Endothelial cell of umbilical vein (primary cell): ENCODE measurements around the gene ITGA5. TPM values are rescaled to one million over a fixed set of nuclear protein-coding genes. Genes with fewer than 3 reads are reported as not detected.

Experiments
- BruUV-seq: library from RNA; stranded (reverse); fragments of 400-500 nt; replicated peaks from 2 replicates; lab custom pipeline; 2021; lab: Mats Ljungman, UMichigan
- CTCF ChIA-PET: fragments of 300-600, 350-600 bp; sonication (Branson Sonifier 250); formaldehyde crosslinking; loops from one replicate; lab custom pipeline; 2021; ENCODE audit warnings: antibody characterized with exemption, inconsistent platforms; lab: Charles Lee
- POLR2A ChIA-PET: fragments of 300-600, 350-600 bp; sonication (Branson Sonifier 250); formaldehyde crosslinking; loops from one replicate; lab custom pipeline; 2021; ENCODE audit warnings: antibody characterized with exemption, inconsistent platforms; lab: Charles Lee
- DNase-seq: peaks from one replicate; pipeline ENCODE4 v3.0.0-alpha.2; 2011; ENCODE audit warnings: low read depth, low spot score
- FAIRE-seq: peaks from 2 replicates; lab custom pipeline; 2011; peaks lifted over from hg19 to GRCh38; lab: Jason Lieb, UNC
- H2AFZ ChIP-seq: 2 replicates; pipeline ENCODE4 v1.6.0; 2012; ENCODE audit warnings: low read depth, low read length, control low read depth, inconsistent platforms
- H3K27ac ChIP-seq: 2 replicates; pipeline ENCODE4 v1.5.1; 2011; ENCODE audit warnings: low read depth, mild to moderate bottlenecking, control low read depth, low read length, moderate library complexity; ENCODE audit not compliant: insufficient read depth
- H3K27me3 ChIP-seq, 2 experiments: 2 replicates each; pipeline versions ENCODE4 v1.6.0 to v1.6.1; 2011; ENCODE audit warnings: low read length in 2 of 2, mixed read lengths in 1 of 2; ENCODE audit not compliant: control insufficient read depth in 2 of 2, insufficient read depth in 2 of 2
- H3K36me3 ChIP-seq, 2 experiments: 2 replicates in 1 of 2; 3 replicates in 1 of 2; pipeline ENCODE4 v1.5.1; 2011; ENCODE audit warnings: low read length in 2 of 2, mild to moderate bottlenecking in 1 of 2, moderate library complexity in 1 of 2; ENCODE audit not compliant: control insufficient read depth in 2 of 2, insufficient read depth in 2 of 2; ENCODE audit errors: extremely low read depth in 1 of 2
- H3K4me1 ChIP-seq: 3 replicates; pipeline ENCODE4 v1.5.1; 2011; ENCODE audit warnings: mild to moderate bottlenecking, low read length; ENCODE audit not compliant: control insufficient read depth, insufficient read depth; ENCODE audit errors: extremely low read depth
- H3K4me2 ChIP-seq: 2 replicates; pipeline ENCODE4 v1.6.1; 2011; ENCODE audit warnings: low read length, control low read depth, mixed read lengths; ENCODE audit not compliant: insufficient read depth
- H3K4me3 ChIP-seq, 3 experiments: fragments of 200-600 bp in 1 of 3; sonication (generic), shearing (Covaris generic) in 1 of 3; replicated peaks in 1 of 3; 2 replicates each; pipeline ENCODE4 v1.5.1; 2011 to 2016; ENCODE audit warnings: control low read depth in 3 of 3, low read length in 3 of 3, mild to moderate bottlenecking in 2 of 3, inconsistent platforms in 1 of 3, low read depth in 1 of 3, moderate library complexity in 1 of 3; ENCODE audit not compliant: insufficient read depth in 1 of 3
- H3K79me2 ChIP-seq: 2 replicates; pipeline ENCODE4 v1.6.0; 2012; ENCODE audit warnings: low read length, inconsistent platforms; ENCODE audit not compliant: control insufficient read depth, insufficient read depth
- H3K9ac ChIP-seq: replicated peaks from 2 replicates; pipeline ENCODE3; 2011; ENCODE audit warnings: low read length, control low read depth; ENCODE audit not compliant: insufficient read depth; ENCODE audit errors: extremely low read depth
- H3K9me1 ChIP-seq: replicated peaks from 3 replicates; pipeline ENCODE4 v1.6.0; 2011; ENCODE audit warnings: mild to moderate bottlenecking, low read length; ENCODE audit not compliant: control insufficient read depth, insufficient read depth; ENCODE audit errors: extremely low read depth
- H3K9me3 ChIP-seq: replicated peaks from 2 replicates; pipeline ENCODE4 v1.5.1; 2012; ENCODE audit warnings: low read length, inconsistent platforms; ENCODE audit not compliant: control insufficient read depth, insufficient read depth
- H4K20me1 ChIP-seq: replicated peaks from 2 replicates; pipeline ENCODE3; 2011; ENCODE audit warnings: mild to moderate bottlenecking, low read length; ENCODE audit not compliant: control insufficient read depth, insufficient read depth; ENCODE audit errors: extremely low read depth
- EZH2 ChIP-seq: IDR thresholded peaks from 2 replicates; pipeline ENCODE4 v1.6.1; 2012; ENCODE audit warnings: borderline replicate concordance, low read depth, mild to moderate bottlenecking, moderate library complexity, low read length, inconsistent platforms; ENCODE audit not compliant: severe bottlenecking
- FOS ChIP-seq: IDR thresholded peaks from 2 replicates; pipeline ENCODE4 v1.6.1; 2011; ENCODE audit warnings: mild to moderate bottlenecking, low read length, moderate library complexity, borderline replicate concordance; ENCODE audit not compliant: insufficient read depth
- GATA2 ChIP-seq: IDR thresholded peaks from 2 replicates; pipeline ENCODE4 v1.7.0; 2011; ENCODE audit warnings: low read depth, mild to moderate bottlenecking, moderate library complexity, mixed read lengths, low read length; ENCODE audit not compliant: insufficient read length, insufficient read depth
- JUN ChIP-seq: IDR thresholded peaks from 2 replicates; pipeline ENCODE4 v1.6.1; 2011; ENCODE audit warnings: borderline replicate concordance, low read depth; ENCODE audit not compliant: insufficient read length, insufficient read depth
- MYC ChIP-seq: IDR thresholded peaks from one replicate; pipeline ENCODE4 v1.6.1; 2011; ENCODE audit warnings: mild to moderate bottlenecking, low read depth, low read length
- POLR2A ChIP-seq: IDR thresholded peaks from 2 replicates; pipeline ENCODE4 v1.6.1; 2012; ENCODE audit warnings: low read depth, mild to moderate bottlenecking, control low read depth, low read length
- POLR2AphosphoS5 ChIP-seq: IDR thresholded peaks from 2 replicates; pipeline ENCODE4 v1.6.1; 2012; ENCODE audit warnings: low read depth, mild to moderate bottlenecking, control low read depth, low read length, moderate library complexity; ENCODE audit not compliant: insufficient read depth
- dilution Hi-C: fragments of 300-500 bp; cut with MboI; formaldehyde crosslinking; loops from one replicate; pipeline ENCODE4 v1.15.0; 2019; ENCODE audit warnings: low sequenced_read_pairs; ENCODE audit not compliant: extremely low pct_ligation_motif_present
- intact Hi-C: fragments of 100-400 bp; cut with micrococcal nuclease; formaldehyde crosslinking; loops from one replicate; pipeline ENCODE4 v1.10.0; 2022
- polyA plus RNA-seq, 4 experiments: library from polyadenylated mRNA; depleted of rRNA in 3 of 4; stranded (reverse) in 3 of 4; unstranded in 1 of 4; fragments of >200 nt; gene quantifications; 2 replicates each; pipeline versions ENCODE4 v1.2.1 to v1.2.3, GENCODE V29; 2011 to 2012; ENCODE audit warnings: missing spikeins in 1 of 4
- total RNA-seq: library from RNA; stranded (reverse); gene quantifications from 2 replicates; pipeline ENCODE4 v1.2.3, GENCODE V29; 2021
- TF ChIP-seq, protein P1 (sequence below): IDR thresholded peaks from 2 replicates; pipeline ENCODE4 v1.6.1; 2011; ENCODE audit not compliant: insufficient read depth, insufficient read length
- TF ChIP-seq, protein P2 (sequence below), 2 donors: IDR thresholded peaks; 1 replicate in 1 of 2; 2 replicates in 1 of 2; pipeline ENCODE4 v1.5.1; 2011; ENCODE audit warnings: low read length in 2 of 2, mild to moderate bottlenecking in 2 of 2, moderate library complexity in 2 of 2, control low read depth in 1 of 2, inconsistent platforms in 1 of 2, low read depth in 1 of 2; ENCODE audit not compliant: insufficient read depth in 1 of 2; ENCODE audit errors: extremely low read depth in 1 of 2

The ITGA5 gene
- total and polyA plus RNA-seq, 2 donors (not counting 3 experiments of a cell fraction or from before 2014, with no cell fraction given): 657 to 938 TPM

DNA sequence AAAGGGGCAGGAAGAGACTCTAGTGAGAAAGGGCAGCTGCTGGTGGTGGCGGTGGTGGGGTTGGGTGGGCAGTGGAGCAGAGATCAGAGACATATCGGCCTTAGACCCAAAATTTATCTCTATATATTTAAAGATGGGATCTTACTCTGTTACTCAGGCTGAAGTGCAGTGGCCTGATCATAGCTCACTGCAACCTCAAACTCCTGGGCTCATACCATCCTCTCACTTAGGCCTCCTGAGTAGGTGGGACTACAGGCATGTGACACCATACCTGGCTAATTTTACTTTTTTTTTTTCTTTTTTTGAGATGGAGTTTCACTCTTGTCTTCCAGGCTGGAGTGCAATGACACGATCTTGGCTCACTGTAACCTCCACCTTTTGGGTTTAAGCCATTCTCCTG is 18.6 kb upstream of the ITGA5 start:
- Histone ChIP-seq H3K79me2 (peaks cover 2% of the 10 kb centered on the region), H2AFZ (no peak overlapping the region), H3K4me2 (no peak overlapping the region), H3K27ac (no peak overlapping the region), H3K27me3 (no peaks in the 10 kb centered on the region), H3K4me3 (no peak overlapping the region), H3K9me1 (no peaks in the 10 kb centered on the region), H3K9me3 (no peaks in the 10 kb centered on the region), H3K36me3 (no peaks in the 10 kb centered on the region), H4K20me1 (no peaks in the 10 kb centered on the region), H3K9ac (no peak overlapping the region), H3K4me1 (peaks cover 16% of the 10 kb centered on the region)
- ChIA-PET CTCF (interaction anchor here (0.6 to 12.1 kb wide), 5 partner anchors 10 to 101 kb away, joined by 3 to 517 read pairs (median 39); no protein-coding TSS in a partner anchor), POLR2A (interaction anchor here (1.4 kb wide), 1 partner anchor 38 kb away, joined by 3 read pairs; no protein-coding TSS in a partner anchor)
- DNase-seq (no peak), FAIRE-seq (no peak)
- dilution Hi-C loops: no loop called here
- TF ChIP-seq FOS (no peak), JUN (no peak), POLR2AphosphoS5 (no peak), EZH2 (no peak), POLR2A (no peak), MYC (no peak), GATA2 (no peak)
- TF ChIP-seq, protein P1, sequence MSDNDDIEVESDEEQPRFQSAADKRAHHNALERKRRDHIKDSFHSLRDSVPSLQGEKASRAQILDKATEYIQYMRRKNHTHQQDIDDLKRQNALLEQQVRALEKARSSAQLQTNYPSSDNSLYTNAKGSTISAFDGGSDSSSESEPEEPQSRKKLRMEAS: no peak
- TF ChIP-seq, protein P2, sequence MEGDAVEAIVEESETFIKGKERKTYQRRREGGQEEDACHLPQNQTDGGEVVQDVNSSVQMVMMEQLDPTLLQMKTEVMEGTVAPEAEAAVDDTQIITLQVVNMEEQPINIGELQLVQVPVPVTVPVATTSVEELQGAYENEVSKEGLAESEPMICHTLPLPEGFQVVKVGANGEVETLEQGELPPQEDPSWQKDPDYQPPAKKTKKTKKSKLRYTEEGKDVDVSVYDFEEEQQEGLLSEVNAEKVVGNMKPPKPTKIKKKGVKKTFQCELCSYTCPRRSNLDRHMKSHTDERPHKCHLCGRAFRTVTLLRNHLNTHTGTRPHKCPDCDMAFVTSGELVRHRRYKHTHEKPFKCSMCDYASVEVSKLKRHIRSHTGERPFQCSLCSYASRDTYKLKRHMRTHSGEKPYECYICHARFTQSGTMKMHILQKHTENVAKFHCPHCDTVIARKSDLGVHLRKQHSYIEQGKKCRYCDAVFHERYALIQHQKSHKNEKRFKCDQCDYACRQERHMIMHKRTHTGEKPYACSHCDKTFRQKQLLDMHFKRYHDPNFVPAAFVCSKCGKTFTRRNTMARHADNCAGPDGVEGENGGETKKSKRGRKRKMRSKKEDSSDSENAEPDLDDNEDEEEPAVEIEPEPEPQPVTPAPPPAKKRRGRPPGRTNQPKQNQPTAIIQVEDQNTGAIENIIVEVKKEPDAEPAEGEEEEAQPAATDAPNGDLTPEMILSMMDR (IDR thresholded peaks at IDR 0.05; ENCODE audit: extremely low read depth in 1 of 2, insufficient read depth in 1 of 2, low read depth in 1 of 2, low read length in 2 of 2): no peak
- intact Hi-C loops: no loop called here
- BruUV-seq: no TSS peak
